Stimulated activated CD4-positive, alpha-beta T cell treated with anti-CD3 and anti-CD28 coated beads, Interleukin-12 subunit alpha, Interleukin-12 subunit beta, amount 100 ng/mL, for 4 hours (primary cell): ENCODE measurements around the gene ZC3HAV1L.
"Not testable (repeated sequence)": the region's sequence is repeated elsewhere in the genome, so short reads cannot be mapped to it uniquely, and the experiment has no call there.

Experiments used
- DNase-seq: peaks from one replicate; pipeline ENCODE4 v3.0.0-alpha.2; 2020

Gene ZC3HAV1L

DNA sequence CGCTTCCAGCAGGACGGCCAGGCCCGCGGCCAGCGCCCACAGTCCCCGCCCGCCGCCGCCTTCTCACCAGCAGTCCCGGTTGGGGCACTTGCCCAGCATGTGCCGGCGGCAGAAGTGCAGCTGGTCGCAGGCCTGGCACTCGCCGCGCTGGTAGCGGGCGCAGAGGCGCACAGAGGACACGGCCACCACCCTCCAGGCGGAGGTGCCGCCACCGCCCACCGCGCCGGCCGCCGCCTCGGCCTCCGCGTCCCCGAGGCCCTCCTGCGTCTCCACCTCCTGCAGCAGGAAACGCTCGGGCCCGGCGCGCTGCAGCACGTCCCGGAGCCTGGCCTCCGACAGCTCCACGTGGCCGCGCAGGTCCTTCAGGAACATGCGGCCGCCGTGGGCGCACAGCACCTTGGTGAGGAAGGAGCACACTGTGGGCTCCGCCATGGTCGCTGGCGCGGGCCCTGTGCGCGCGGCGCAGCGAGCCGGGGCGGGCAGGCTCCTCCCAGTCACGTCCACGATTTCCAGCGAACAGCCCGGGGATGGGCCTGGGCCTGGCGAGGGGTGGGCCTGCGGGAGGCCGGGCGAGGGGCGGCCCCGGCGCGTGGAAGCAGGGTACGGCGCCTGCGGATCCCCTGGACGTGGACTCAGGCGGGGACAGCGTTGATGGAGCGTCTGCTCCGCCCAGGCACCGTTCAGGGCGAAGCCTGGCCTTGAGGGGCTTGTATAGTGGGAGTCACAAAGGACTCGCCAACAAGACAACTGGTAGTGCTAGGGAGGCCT, at the start of gene ZC3HAV1L:
TSS of gene ZC3HAV1L (minus strand) at position 457 of the 768 bp plus-strand sequence. CDS start at position 432, 25 bp downstream.
- DNase-seq: peak; percentile 56

- DNase-seq: no peak
These were observed 48.9 kb upstream of the ZC3HAV1L start for GRCh38 chr7:139084709-139085108.

GRCh38 chr7:139081584-139081983, 45.7 kb upstream of the ZC3HAV1L start:
- no peak for DNase-seq

DNA sequence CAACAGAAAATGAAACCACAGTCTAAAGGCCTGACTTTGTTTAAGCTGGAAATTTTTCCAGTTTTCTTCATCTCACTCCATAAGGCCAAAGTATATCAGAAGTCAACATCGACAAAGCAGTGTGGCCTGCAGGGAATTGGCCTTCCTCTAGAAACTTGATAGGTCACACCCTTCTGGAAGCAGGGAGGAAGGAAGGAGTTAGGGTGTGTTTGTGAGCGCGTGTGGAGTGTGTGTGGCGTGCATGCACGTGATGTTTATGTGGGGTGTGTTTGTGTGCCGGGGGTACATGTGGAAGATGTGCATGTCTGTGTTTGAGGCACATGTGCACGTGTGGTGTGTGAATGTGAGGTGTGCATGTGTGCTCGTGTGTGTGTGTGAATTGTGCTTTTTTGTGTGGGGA, 45.1 kb upstream of the ZC3HAV1L start:
- DNase-seq: no peak

DNA sequence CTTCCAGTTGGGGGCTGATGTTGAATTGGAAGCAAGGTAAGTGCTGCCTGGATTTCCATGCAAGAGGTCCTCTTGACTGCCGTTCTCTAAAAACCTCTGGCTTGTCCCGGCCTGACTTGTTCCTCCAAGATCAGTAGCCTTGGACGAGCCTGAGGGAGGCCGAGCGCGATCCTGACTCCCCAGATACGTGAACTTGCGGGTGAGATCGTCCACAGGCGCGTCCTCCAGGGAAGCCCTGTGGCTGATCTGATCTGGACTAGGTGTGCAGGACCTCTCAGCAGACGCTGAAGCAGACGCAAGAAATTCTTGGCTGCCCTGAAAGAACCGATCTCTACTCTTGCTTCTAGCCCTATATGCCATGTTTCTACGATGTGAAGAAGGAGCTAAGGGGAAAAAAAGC, 44.0 kb upstream of the ZC3HAV1L start:
- no peak for DNase-seq

- DNase-seq: no peak
These were observed 43.1 kb upstream of the ZC3HAV1L start for GRCh38 chr7:139078911-139079310.

DNA sequence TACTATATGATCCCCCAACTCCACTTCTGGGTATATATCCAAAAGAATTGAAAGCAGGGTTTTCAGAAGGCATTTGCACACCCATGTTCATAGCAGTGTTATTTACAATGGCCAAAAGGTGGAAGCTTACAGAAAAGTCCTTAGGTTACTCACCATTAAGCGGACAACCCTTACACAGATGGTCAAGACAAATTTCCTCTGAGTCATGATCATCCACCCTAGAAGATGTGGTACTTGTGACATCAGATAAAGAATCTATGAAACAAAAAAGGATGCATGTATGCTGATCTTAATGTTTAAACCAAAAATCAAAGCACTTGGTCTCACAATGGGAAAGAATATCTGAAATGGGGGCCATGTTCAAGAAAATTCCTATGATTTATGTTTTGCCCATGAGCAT, 42.6 kb upstream of the ZC3HAV1L start:
- no peak for DNase-seq

DNA sequence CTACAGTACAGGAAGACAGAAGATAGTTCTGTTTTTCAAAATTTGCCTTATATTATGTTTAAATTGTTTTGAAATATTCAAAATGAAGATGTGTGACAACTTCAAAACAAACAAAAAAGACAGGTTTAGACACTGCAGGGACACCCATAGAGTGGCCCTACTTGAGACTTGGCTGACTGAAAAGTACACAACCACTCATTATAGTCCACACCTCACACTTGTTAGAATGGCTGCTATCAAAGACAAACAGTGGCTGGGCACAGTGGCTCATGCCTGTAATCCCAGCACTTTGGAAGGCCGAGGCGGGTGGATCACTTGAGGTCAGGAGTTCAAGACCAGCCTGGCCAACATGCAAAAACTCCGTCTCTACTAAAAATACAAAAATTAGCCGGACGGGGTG, 41.9 kb upstream of the ZC3HAV1L start:
- DNase-seq: not testable (repeated sequence)

- no peak for DNase-seq
These were observed 40.2 kb upstream of the ZC3HAV1L start for GRCh38 chr7:139075871-139076686.

- DNase-seq: peak; percentile 41
These were observed 39.3 kb upstream of the ZC3HAV1L start for GRCh38 chr7:139075031-139075652.

GRCh38 chr7:139072796-139073195, 37.0 kb upstream of the ZC3HAV1L start:
- DNase-seq: no peak

DNA sequence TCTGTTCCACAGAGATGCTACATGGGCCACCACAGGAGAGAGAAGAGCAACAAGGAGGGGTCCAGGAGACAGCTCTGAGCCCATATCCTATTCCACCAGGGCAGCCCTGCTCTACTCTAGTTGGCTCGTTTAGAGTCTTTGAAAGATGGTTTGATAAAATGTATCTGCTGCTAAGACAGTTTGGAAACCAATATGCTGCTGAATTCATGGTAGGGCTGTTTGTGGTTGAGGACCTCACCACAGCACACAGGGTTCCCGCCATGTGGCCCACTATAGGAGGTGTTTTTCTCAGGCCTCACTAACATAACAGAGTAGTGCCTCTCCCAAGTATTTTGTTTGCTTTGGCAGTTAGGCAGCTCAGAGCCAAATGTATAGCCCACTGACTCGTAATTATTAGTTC, 35.8 kb upstream of the ZC3HAV1L start:
- DNase-seq: no peak

DNA sequence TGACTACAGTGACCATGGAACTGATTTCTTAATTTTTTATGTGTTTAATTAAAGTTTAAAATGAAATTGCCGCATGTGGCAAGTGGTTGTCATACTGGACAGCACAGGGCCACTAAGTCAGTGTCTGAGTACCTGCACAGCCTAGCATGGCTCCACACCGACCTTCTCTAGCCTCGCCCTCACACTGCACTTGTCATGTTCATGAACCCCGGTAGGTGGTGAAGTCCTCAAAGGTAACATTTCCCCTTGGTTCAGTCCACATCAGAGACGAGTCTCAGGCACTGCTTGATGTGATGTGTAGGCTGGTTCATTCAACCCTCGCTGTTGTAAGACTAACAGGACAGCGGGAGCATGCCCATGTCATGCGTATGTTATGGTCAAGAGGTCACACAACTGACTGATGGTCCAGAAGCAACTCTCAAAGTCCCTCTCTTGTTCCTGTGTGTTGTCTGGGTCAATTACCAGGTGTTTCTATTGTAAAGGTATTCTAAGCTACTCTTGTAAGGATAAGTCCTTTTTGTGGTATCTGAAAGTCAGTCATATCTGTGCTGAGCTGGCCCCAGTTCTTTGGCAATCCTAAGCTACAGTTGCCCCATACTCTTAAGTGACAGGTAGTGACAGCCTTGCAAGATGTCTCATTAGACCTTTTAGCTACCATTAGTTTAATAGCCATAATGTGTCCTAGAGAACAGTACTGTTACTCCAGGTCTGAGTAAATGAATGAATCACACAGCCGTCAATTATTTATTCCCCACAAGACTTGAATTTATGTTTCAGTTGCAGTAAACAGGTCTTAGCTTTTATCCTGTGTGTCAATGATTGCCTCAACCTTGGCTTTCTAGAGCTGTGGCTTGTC, 32.9 kb upstream of the ZC3HAV1L start:
- DNase-seq: no peak

DNA sequence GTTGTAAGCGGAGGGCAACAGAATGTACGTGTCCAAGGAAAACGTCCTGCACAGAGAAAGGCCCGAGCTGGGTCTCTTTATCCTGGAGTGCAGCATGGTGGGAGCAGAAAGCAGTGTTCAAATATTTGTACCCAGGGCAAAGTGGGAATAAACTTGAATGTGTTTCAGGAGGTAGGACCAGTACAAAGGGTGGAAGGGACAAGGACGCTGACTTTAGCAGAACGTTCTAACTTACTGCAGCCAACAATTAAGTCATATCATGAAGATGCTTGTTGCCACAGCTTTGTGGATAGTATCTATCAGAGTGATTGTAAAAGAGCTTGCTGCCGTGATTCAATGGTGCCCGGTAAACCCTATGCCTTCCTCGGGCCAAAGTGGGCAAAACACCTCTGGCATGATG, 30.5 kb upstream of the ZC3HAV1L start:
- no peak for DNase-seq

DNA sequence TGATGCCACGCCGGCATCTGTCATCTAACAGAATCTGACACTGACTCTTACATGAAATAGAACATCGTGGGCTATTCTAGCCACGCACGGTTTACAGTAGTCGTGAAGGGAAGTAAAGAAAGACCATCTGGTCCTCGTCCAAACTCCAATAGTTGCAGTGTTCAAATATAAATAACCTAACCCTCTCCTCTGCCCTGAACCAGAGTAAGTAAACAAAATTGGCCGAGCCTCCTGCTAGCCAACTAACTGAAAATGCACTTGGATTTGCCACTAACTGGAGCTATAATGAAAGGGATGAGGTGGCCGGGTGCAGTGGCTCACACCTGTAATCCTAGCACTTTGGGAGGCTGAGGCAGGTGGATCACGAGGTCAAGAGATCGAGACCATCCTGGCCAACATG, 29.5 kb upstream of the ZC3HAV1L start:
- DNase-seq: no peak

GRCh38 chr7:139061416-139061815, 25.6 kb upstream of the ZC3HAV1L start:
- no peak for DNase-seq

DNA sequence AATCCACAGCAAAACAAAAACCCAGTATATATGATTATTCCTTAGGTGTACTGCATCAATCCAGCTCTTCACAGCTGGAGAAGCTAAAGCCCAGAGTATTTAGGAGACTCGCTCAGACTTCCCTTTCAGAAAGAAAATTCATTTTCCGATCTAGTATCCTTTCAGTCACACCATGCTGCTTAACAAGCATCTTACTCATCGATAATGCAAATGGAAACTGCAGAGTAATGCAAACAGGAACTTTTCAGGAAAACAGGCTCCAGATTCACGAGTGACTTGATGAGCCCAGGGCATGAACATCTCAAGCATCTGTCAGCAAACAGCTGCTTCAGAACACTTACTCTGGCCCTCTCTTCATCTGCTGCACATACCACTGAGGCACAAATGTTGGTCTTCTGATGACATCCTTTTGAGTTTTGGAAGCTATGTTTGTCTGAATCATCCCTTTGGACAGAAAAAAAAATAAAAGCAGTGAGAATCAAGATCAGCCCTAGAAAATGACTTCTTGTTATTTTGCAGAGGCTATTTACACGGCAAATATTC, 24.9 kb upstream of the ZC3HAV1L start:
- no peak for DNase-seq

DNA sequence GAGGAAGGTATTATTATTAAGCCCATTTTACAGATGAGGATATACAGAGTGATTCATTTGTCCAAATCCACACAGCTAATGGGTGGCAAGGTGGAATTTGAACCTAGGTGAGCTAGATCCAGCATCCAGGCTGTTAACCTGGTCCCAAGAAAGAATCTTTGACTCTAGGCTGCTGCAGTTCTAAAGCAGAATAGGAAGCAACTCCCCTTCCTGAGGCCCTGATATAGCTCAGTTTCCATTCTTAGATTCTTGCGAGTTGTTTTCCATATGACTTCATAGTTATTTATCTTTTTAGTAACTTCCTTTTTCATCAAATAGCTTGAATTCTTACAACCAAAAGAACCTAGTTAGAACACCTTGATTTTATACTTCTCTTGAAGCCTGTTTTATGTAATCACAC, 24.1 kb upstream of the ZC3HAV1L start:
- no peak for DNase-seq

DNA sequence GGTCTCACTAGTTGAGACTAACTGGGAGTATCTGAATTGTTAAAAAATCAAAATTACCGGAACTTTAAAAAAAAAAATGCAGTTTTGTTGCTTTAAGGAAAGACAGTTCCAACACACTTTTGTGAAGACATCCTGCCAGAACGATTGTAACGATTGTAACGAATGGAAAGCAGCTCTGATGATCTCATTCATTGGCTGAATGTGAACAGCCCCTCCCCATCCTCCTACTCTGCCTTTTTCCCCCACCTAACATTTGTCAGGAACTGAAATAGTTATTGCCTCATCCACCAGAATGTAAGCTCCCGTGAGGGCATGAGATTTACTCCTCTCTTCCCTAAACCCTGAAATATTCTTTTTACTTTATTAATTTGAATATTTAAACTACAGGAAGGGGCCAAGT, 23.1 kb upstream of the ZC3HAV1L start:
- no peak for DNase-seq

DNA sequence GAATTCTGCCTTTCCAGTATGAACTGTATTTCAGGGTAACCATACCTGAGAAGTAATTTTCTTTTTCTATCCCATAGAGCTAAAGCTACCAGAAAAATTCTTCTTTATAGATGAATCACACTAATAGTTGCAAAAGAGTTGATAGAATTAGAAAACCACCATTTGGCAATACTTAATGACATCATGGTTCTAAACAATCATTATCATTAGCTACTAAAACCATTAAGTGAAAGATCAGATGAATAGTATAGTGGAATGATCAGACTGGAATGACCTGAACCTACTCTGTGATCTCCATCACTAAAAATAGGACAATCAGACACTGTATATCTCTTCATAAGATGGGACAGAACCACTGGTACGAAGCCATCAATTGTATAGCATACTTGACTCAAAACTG, 19.8 kb upstream of the ZC3HAV1L start:
- no peak for DNase-seq

GRCh38 chr7:139054656-139055055, 18.8 kb upstream of the ZC3HAV1L start:
- DNase-seq: not testable (repeated sequence)

GRCh38 chr7:139054101-139054500, 18.3 kb upstream of the ZC3HAV1L start:
- DNase-seq: no peak

DNA sequence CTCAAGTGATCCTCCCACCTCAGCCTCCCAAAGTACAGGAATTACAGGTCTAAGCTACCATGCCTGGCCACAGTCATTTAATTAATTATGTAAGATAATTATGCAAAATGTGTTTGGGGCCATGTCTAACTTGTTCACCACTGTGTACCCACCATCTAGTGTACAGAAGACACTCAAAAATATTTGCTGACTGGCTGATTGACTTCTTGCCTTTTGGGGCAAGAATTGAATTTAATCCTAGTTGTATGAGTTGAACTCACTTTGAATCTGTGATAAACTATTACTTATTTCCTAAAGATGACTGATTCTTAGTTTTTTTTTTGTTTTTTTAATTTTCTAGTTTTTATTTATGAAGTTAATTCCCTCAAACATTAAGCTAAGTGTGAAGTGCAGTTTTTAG, 15.8 kb upstream of the ZC3HAV1L start:
- DNase-seq: no peak
